HepG2 (cell line): Measurements from ENCODE around the gene COL18A1. TPM values are rescaled to one million over a fixed set of nuclear protein-coding genes. Genes with fewer than 3 reads are reported as not detected.

ENCODE experiments used
- ATAC-seq: fragments of 200-7000 bp; cut with Tn5 transposase; 3 replicates; pipeline ENCODE4 v1.9.1; 2020; ENCODE audit warnings: mild to moderate bottlenecking, moderate library complexity
- BruUV-seq: library from RNA; stranded (reverse); fragments of 400-500 nt; replicated peaks from 2 replicates; lab custom pipeline; 2021; lab: Mats Ljungman, UMichigan
- CTCF ChIA-PET: fragments of 300-600 bp; formaldehyde crosslinking; extraction: SDS; loops from one replicate; lab custom pipeline; 2021; ENCODE audit warnings: low total read pairs, inconsistent platforms, low intra/inter-chr PET ratio; lab: Yijun Ruan, JAX
- POLR2A ChIA-PET: fragments of 350-600 bp; sonication (Branson Sonifier 250); formaldehyde crosslinking; loops from one replicate; lab custom pipeline; 2020; ENCODE audit warnings: antibody characterized with exemption, inconsistent platforms; lab: Yijun Ruan, JAX
- DNase-seq: peaks from one replicate; pipeline ENCODE4 v3.0.0-alpha.2; 2015; ENCODE audit warnings: low spot score
- FAIRE-seq: peaks from 3 replicates; lab custom pipeline; 2011; peaks lifted over from hg19 to GRCh38; lab: Jason Lieb, UNC
- H2AFZ ChIP-seq: one replicate; pipeline ENCODE4 v1.6.1; 2011; ENCODE audit warnings: low read length, inconsistent platforms
- H3K27ac ChIP-seq: fragments of 300-600 bp; 3 replicates; pipeline ENCODE4 v1.8.0; 2011; ENCODE audit warnings: mixed run types, mild to moderate bottlenecking, mixed read lengths, low read length, inconsistent platforms; ENCODE audit not compliant: insufficient read depth; ENCODE audit errors: extremely low read length
- H3K27me3 ChIP-seq, 2 experiments: fragments of 200-600 bp in 1 of 2; 2 replicates in 1 of 2; 3 replicates in 1 of 2; pipeline versions ENCODE4 v1.6.0 to v1.8.0; 2011; ENCODE audit warnings: low read length in 2 of 2, mild to moderate bottlenecking in 2 of 2, moderate library complexity in 2 of 2, inconsistent platforms in 1 of 2; ENCODE audit not compliant: insufficient read depth in 2 of 2, control insufficient read depth in 1 of 2
- H3K36me3 ChIP-seq, 2 experiments: fragments of 200-600 bp in 1 of 2; replicated peaks in 1 of 2; 2 replicates in 1 of 2; 3 replicates in 1 of 2; pipeline versions ENCODE4 v1.5.1 to v1.8.0; 2011; ENCODE audit warnings: low read length in 2 of 2, inconsistent platforms in 1 of 2; ENCODE audit not compliant: insufficient read depth in 2 of 2, control insufficient read depth in 1 of 2
- H3K4me1 ChIP-seq: 2 replicates; pipeline ENCODE4 v1.5.1; 2012; ENCODE audit warnings: low read length, inconsistent platforms; ENCODE audit not compliant: insufficient read depth
- H3K4me2 ChIP-seq: 2 replicates; pipeline ENCODE4 v1.6.0; 2011; ENCODE audit warnings: low read depth, low read length, inconsistent platforms
- H3K4me3 ChIP-seq, 3 experiments: fragments of 200-600 bp in 1 of 3; sonication (generic), shearing (Covaris generic) in 1 of 3; replicated peaks in 1 of 3; 2 replicates each; pipeline ENCODE4 v1.5.1; 2011 to 2016; ENCODE audit warnings: low read length in 3 of 3, inconsistent platforms in 2 of 3, low read depth in 2 of 3, mild to moderate bottlenecking in 2 of 3, control low read depth in 1 of 3, mixed read lengths in 1 of 3; ENCODE audit not compliant: insufficient read depth in 1 of 3
- H3K79me2 ChIP-seq: one replicate; pipeline ENCODE4 v1.6.1; 2011; ENCODE audit warnings: low read length, inconsistent platforms; ENCODE audit not compliant: insufficient read depth
- H3K9ac ChIP-seq: 2 replicates; pipeline ENCODE4 v1.6.0; 2011; ENCODE audit warnings: mild to moderate bottlenecking, low read depth, low read length, inconsistent platforms; ENCODE audit not compliant: insufficient read depth
- H3K9me3 ChIP-seq: 2 replicates; pipeline ENCODE4 v1.5.1; 2012; ENCODE audit warnings: mild to moderate bottlenecking, low read length
- H4K20me1 ChIP-seq: 2 replicates; pipeline ENCODE4 v1.6.0; 2011; ENCODE audit warnings: inconsistent platforms, mild to moderate bottlenecking, low read length, moderate library complexity; ENCODE audit not compliant: insufficient read depth
- FOSL2 ChIP-seq: sonication (generic); formaldehyde crosslinking; IDR thresholded peaks from 2 replicates; pipeline ENCODE4 v1.4.0; 2020; ENCODE audit warnings: missing genetic modification reagents
- FOXK1 ChIP-seq: sonication (generic); formaldehyde crosslinking; IDR thresholded peaks from 2 replicates; pipeline ENCODE4 v1.4.0; 2020; ENCODE audit warnings: low read depth, missing genetic modification reagents, borderline replicate concordance
- GABPB1 ChIP-seq: IDR thresholded peaks from 2 replicates; pipeline ENCODE4 v1.6.1; 2016; ENCODE audit warnings: mild to moderate bottlenecking, missing genetic modification reagents, moderate library complexity, missing compliant biosample characterization
- HIVEP1 ChIP-seq: sonication (generic); formaldehyde crosslinking; IDR thresholded peaks from 2 replicates; pipeline ENCODE4 v1.4.0; 2020; ENCODE audit warnings: mild to moderate bottlenecking, missing genetic modification reagents
- HMG20A ChIP-seq: IDR thresholded peaks from 2 replicates; pipeline ENCODE4 v1.6.1; 2016; ENCODE audit warnings: borderline replicate concordance
- MAX ChIP-seq: IDR thresholded peaks from 2 replicates; pipeline ENCODE4 v1.6.1; 2012; ENCODE audit warnings: inconsistent platforms
- MIXL1 ChIP-seq: IDR thresholded peaks from 2 replicates; pipeline ENCODE4 v1.6.1; 2016
- NRL ChIP-seq: sonication (generic); formaldehyde crosslinking; IDR thresholded peaks from 2 replicates; pipeline ENCODE4 v1.5.0; 2020; ENCODE audit warnings: missing genetic modification reagents, mild to moderate bottlenecking, moderate library complexity, borderline replicate concordance
- PRDM4 ChIP-seq: sonication (generic); formaldehyde crosslinking; IDR thresholded peaks from 2 replicates; pipeline ENCODE4 v1.9.0; 2021; ENCODE audit warnings: missing genetic modification reagents, borderline replicate concordance
- SMYD3 ChIP-seq: sonication (generic); formaldehyde crosslinking; IDR thresholded peaks from 2 replicates; pipeline ENCODE4 v1.8.1; 2023; ENCODE audit warnings: mild to moderate bottlenecking, missing genetic modification reagents
- ZBTB3 ChIP-seq: sonication (generic); formaldehyde crosslinking; IDR thresholded peaks from 2 replicates; pipeline ENCODE4 v1.4.0; 2020; ENCODE audit warnings: low read depth, mild to moderate bottlenecking, moderate library complexity, missing genetic modification reagents, borderline replicate concordance
- ZFP36L1 ChIP-seq: sonication (generic); formaldehyde crosslinking; IDR thresholded peaks from 2 replicates; pipeline ENCODE4 v1.8.0; 2022; ENCODE audit warnings: mild to moderate bottlenecking, missing genetic modification reagents, moderate library complexity
- ZNF264 ChIP-seq: sonication (generic); formaldehyde crosslinking; IDR thresholded peaks from 2 replicates; pipeline ENCODE4 v1.4.0; 2020; ENCODE audit warnings: missing genetic modification reagents
- ZNF441 ChIP-seq: sonication (generic); formaldehyde crosslinking; IDR thresholded peaks from 2 replicates; pipeline ENCODE4 v1.7.0; 2021; ENCODE audit warnings: missing genetic modification reagents, borderline replicate concordance
- ZNF646 ChIP-seq: sonication (generic); formaldehyde crosslinking; IDR thresholded peaks from 2 replicates; pipeline ENCODE4 v1.9.0; 2021; ENCODE audit warnings: mild to moderate bottlenecking, missing genetic modification reagents
- WGBS: methylation state at CpG from one replicate; pipeline ENCODE4 v1.1.6; 2017; ENCODE audit warnings: low lambda C conversion rate; 5-methylcytosine and 5-hydroxymethylcytosine counted together
- in situ Hi-C: cut with HindIII; loops from 2 replicates; pipeline ENCODE4 v1.10.0; 2017; ENCODE audit warnings: low pct_unique_long_range_greater_than_20kb; ENCODE audit not compliant: extremely low pct_ligation_motif_present
- intact Hi-C: fragments of 100-400 bp; cut with micrococcal nuclease; formaldehyde crosslinking; loops from one replicate; pipeline ENCODE4 v1.10.0; 2022; ENCODE audit not compliant: unreplicated experiment
- polyA plus RNA-seq, 8 experiments: library from polyadenylated mRNA; depleted of rRNA in 3 of 8; stranded (reverse) in 7 of 8; unstranded in 1 of 8; fragments of >200 nt; fragmentation: Illumina TruSeq in 4 of 8; extraction: Trizol in 4 of 8; gene quantifications; 2 replicates each; pipeline versions ENCODE4 v1.2.1 to v1.2.3, GENCODE V29; 2011 to 2016; ENCODE audit warnings: low read depth in 4 of 8, missing spikeins in 1 of 8, mixed read lengths in 1 of 8; ENCODE audit not compliant: insufficient read depth in 1 of 8
- total RNA-seq, 5 experiments: library from RNA; depleted of rRNA; stranded (reverse); fragments of >200 nt; fragmentation: Illumina TruSeq; extraction: Trizol; gene quantifications; 2 replicates each; pipeline ENCODE4 v1.2.3, GENCODE V29; 2016; ENCODE audit warnings: low read depth in 1 of 5

Gene COL18A1
- total and polyA plus RNA-seq, 2 of the 13 experiments (the other 11 are each of a cell fraction or from before 2014, with no cell fraction given), result 79.0 to 102 TPM

DNA sequence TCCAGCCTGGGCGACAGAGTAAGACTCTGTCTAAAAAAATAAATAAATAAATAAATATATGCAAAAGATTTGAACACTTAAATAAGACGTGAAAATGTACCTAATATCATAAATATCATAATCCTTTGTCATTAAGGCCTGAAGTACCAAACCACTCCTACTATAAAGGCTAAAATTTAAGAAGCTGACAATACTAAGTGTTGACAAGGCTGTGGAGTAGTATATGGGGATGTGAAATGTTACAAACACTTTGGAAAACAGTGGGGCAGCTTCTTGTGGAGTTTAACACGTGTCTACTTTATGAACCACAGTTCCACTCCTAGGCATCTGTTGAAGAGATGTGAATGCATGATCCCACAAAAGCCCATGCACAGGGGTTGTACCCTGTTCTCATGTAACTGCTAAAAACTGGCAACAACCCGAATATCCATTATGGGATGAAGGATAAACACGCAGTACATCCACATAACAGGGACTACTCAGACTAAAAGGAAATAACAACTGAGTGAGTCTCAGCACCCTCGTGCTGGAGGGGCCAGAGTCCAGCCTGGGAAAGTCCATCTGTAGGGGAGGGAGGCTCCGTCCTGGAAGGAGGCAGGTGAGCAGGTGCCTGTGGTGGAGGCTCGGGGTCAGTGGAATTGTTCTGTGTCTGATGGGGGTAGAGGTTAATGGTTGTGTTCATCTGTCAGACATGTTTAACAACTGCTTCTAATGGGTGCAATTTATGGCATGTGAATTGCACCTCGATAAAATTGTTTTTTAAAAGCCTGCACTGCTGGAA lies 143.9 kb downstream of the COL18A1 start:
- ATAC-seq (peak; percentile 12; the same call in 1 of the 3 replicates), FAIRE-seq (no peak), DNase-seq (no peak)
- 24% methylated on average over 9 of the region's 9 CpGs for WGBS
- no peak overlapping the region for H3K9ac ChIP-seq
- H3K4me1 ChIP-seq, result peaks cover 54% of the 10 kb centered on the region
- H2AFZ ChIP-seq, result no peak overlapping the region
- H3K4me2 ChIP-seq, result peak overlapping the region; percentile 34
- BruUV-seq, result no TSS peak
- H3K9me3 ChIP-seq, result no peaks in the 10 kb centered on the region
- in situ Hi-C loops (no loop called here), intact Hi-C loops (no loop called here)
- H3K27ac ChIP-seq, result no peak overlapping the region
- H4K20me1 ChIP-seq, result no peaks in the 10 kb centered on the region
- no peaks in the 10 kb centered on the region for H3K79me2 ChIP-seq
- H3K36me3 ChIP-seq, result no peaks in the 10 kb centered on the region
- peaks cover 8 to 60% of the 10 kb centered on the region in 2 experiments for H3K27me3 ChIP-seq
- H3K4me3 ChIP-seq, result no peak overlapping the region
- POLR2A ChIA-PET, result interaction anchor here (1.9 kb wide), 1 partner anchor 24 kb away, joined by 5 read pairs; no protein-coding TSS in a partner anchor
- CTCF ChIA-PET, result interaction anchor here (1.2 kb wide), 1 partner anchor 48 kb away, joined by 3 read pairs; no protein-coding TSS in a partner anchor
- TF ChIP-seq HIVEP1 (CRISPR knock-in tag) (no peak), PRDM4 (CRISPR knock-in tag) (no peak), ZNF264 (no peak), GABPB1 (0 out of 2 replicates have a peak, but pooled peaks have one; percentile 12), FOSL2 (CRISPR knock-in tag) (peak; percentile 56), MAX (peak; percentile 67), FOXK1 (CRISPR knock-in tag) (peak; percentile 25; the same call in 1 of the 2 replicates), SMYD3 (CRISPR knock-in tag) (no peak), MIXL1 (CRISPR knock-in tag) (no peak), ZNF646 (CRISPR knock-in tag) (no peak), NRL (CRISPR knock-in tag) (no peak), ZBTB3 (CRISPR knock-in tag) (no peak), ZNF441 (CRISPR knock-in tag) (no peak), ZFP36L1 (CRISPR knock-in tag) (no peak), HMG20A (CRISPR knock-in tag) (peak; percentile 29; the same call in 1 of the 2 replicates)
